Ramos (cell line): ENCODE measurements around the gene SMC1B.
"Not testable (repeated sequence)": the region's sequence is repeated elsewhere in the genome, so short reads cannot be mapped to it uniquely, and the experiment has no call there.

Experiments used
- in situ Hi-C: fragments of 300-500 bp; cut with MboI; formaldehyde crosslinking; loops from one replicate; pipeline ENCODE4 v1.14.3; 2022; ENCODE audit warnings: low sequenced_read_pairs; ENCODE audit not compliant: unreplicated experiment

The SMC1B gene, protein sequence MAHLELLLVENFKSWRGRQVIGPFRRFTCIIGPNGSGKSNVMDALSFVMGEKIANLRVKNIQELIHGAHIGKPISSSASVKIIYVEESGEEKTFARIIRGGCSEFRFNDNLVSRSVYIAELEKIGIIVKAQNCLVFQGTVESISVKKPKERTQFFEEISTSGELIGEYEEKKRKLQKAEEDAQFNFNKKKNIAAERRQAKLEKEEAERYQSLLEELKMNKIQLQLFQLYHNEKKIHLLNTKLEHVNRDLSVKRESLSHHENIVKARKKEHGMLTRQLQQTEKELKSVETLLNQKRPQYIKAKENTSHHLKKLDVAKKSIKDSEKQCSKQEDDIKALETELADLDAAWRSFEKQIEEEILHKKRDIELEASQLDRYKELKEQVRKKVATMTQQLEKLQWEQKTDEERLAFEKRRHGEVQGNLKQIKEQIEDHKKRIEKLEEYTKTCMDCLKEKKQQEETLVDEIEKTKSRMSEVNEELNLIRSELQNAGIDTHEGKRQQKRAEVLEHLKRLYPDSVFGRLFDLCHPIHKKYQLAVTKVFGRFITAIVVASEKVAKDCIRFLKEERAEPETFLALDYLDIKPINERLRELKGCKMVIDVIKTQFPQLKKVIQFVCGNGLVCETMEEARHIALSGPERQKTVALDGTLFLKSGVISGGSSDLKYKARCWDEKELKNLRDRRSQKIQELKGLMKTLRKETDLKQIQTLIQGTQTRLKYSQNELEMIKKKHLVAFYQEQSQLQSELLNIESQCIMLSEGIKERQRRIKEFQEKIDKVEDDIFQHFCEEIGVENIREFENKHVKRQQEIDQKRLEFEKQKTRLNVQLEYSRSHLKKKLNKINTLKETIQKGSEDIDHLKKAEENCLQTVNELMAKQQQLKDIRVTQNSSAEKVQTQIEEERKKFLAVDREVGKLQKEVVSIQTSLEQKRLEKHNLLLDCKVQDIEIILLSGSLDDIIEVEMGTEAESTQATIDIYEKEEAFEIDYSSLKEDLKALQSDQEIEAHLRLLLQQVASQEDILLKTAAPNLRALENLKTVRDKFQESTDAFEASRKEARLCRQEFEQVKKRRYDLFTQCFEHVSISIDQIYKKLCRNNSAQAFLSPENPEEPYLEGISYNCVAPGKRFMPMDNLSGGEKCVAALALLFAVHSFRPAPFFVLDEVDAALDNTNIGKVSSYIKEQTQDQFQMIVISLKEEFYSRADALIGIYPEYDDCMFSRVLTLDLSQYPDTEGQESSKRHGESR

DNA sequence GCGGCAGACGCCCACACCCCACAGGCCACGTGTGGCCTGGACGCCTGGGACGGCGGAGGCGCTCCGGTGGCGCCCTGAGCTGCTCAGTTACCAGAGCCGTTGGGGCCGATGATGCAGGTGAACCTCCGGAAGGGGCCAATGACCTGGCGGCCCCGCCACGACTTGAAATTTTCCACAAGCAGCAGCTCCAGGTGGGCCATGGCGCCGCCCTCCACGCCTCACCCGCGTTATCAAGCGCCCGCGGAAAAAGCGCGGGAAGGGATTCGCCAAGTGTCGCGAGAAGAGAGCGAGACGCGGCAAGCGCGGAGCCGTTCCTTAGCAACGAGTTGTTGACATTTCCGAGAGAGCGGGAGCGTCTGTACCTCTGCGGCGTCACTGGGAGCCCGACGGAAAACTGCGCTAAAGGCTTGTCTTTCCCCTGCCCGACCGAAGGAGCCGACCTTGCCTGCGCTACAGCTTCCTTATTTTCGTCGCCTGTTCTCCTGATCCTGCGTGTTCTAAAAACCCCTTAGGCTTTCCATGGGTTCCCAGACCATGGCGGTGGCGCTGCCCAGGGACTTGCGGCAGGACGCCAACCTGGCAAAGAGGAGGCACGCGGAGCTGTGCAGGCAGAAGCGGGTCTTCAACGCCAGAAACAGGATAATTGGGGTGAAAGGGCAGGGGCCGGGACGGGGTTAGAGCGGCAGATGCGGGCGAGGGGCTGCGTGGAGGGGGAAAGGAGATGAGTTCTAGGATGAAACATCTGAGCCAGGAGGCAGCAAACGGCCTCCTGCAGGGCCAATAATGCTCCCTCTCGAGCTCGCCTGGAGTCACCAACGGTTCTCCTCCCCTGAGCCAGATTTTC, at the start of gene SMC1B, which contains the start of gene RIBC2:
Gene SMC1B (minus strand): TSS at position 232 of the 844 bp plus-strand sequence. CDS start 32 bp downstream, at position 200.
Gene RIBC2 (plus strand): TSS at position 326 of the 844 bp plus-strand sequence. CDS start 194 bp downstream, at position 520.
- in situ Hi-C loops: no loop called here

DNA sequence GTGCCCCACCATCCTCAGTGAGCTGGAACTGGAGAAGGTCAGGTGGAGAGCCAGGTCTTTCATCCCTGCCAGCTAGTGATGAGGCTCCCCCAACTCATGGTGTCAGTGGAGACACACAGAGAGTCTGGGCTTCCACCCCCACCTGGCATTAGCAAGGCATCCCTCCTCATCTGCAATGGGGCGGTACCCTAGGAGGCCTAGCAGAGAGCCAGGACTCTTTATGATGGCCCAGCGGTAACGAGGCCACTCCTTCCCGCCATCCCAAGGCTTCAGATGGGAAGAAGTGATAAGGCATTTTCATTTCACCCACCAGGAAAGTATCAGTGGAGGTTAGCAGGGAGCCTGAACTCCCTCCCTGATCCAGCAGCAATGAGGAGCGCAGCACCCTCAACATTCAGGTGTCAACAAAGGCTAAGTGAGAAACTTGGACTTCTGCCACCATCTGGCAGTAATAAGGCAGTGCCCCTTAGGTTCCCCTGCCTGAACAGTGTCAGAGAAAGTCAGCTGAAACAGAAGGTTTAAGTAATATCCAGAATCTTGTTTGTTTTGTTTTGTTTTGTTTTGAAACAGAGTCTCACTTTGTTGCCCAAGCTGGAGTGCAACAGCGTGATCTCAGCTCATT, 48.7 kb upstream of the SMC1B start:
- in situ Hi-C loops: no loop called here

DNA sequence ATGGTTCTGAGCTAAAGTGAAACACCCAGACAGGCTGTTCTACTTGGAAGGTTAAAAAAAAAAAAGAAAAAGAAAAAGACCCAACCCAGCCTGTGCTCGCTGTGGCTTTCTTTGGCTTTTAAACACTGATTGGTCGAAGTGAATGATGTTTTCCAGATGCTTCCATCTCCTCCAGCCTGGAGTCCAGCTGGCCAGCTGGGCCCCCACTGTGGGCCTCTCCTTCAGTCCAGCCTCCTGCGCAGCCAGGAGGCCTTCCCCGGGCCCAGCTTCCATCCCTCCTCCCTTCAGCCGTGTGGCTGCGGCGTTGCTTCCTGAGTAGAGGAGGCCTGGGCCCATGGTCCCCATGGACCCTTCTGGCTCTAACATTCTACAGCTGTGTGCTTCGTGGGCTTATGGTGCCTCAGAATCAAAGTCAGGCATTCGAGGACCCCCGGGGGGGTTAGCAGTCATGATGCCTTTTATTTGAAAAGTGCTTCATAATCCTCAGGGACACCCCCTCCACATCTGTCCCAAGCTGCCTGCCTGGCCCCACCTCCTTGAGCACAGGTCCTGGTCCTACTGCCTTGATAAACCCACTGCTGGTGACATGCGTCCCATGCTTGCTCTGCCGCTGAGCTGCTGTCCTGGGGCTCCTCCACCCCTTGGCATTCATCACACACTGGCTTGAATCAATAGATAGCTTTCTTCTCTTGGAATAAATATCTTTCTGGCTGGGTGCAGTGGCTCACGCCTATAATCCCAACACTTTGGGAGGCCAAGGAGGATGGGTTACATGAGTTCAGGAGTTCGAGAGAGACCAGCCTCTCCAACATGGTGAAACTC, 47.1 kb upstream of the SMC1B start:
- in situ Hi-C loops: no loop called here

DNA sequence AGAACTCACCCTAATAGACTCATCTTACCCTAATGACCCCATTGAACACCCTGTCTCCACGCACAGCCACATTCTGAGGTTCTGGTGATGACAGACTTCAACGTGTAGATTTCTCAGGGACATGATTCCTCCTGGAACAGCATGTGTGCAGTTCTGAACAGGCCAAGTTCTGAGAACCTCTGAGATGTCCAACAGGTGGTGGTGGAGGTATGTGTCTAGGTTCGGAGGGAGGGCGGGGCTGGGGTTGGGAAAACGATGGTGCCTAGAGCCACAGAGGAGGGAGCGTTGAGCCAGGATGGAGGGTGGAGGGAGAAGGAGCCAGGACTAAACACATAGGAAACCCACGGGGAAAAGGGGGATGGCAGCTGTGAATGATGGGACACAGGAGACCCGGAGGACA, 45.8 kb upstream of the SMC1B start:
- in situ Hi-C loops: no loop called here

DNA sequence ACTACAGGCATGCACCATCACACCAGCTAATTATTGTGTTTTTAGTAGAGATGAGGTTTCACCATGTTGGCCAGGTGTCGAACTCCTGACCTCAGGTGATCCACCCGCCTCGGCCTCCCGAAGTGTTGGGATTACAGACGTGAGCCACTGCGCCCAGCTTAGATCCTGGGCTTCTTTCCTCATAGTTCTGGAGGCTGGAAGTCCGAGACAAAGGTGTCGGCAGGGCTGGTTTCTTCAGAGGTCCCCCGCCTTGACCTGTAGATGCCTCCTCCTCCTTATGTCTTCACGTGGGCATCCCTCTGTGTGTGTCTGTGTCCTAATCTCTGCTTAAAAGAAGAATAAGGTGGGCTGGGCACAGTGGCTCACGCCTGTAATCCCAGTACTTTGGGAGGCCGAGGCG, 45.1 kb upstream of the SMC1B start:
- in situ Hi-C loops: no loop called here

DNA sequence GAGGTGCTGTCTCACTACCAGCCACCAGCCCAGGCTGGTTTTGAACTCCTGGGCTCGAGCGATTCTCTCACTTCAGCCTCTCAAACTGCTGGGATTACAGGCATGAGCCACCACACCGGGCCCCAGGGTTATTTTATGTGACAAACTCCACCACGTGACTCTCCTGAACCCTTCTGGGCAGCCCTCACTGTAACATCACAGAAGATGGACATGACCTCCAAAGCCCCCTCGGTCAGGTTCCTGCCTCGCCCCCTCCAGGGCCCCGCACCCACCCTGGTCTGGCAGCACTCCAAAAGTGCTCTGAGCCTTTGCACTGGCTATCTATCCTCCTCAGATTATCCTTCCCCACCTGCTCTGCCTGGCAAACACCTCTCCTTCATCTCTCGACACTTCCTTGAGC, 43.4 kb upstream of the SMC1B start:
- in situ Hi-C loops: no loop called here

DNA sequence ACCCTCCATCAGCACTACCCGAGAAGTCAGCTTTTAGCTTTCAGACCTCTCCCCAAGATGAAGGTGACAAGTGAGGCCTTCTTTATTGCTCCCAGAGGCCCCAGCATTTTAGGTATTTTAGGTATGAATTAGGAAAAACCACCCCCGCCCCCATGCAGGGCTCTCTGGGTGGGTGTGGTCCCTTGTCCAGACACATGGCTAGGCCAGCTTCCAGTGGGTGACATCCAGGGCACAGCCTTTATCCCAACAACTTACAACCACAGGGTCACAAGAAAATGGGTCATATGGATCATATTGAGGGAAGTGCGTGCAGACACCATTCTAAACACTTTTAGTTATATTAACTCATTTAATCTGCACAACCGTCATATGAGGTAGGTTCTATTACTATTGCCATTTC, 42.2 kb upstream of the SMC1B start:
- in situ Hi-C loops: no loop called here

DNA sequence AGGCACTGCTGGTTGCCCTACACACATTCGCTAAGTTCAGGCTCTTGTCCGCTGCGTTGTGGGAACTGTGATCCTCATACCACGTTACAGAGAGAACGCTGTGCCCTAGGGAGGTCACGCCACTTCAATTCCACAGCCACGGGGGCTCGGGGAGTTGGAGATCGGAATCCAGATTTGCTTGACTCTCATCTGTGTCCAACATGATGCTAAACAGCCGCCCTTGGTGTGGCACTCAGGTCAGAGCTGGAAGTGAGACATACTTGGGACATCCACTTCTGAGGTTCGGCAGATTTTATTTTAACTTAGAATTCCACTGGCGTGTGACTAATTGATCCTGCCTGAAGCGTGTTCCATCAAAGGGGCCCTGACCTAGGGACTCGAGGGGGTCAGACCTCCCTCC, 41.8 kb upstream of the SMC1B start:
- in situ Hi-C loops: no loop called here

DNA sequence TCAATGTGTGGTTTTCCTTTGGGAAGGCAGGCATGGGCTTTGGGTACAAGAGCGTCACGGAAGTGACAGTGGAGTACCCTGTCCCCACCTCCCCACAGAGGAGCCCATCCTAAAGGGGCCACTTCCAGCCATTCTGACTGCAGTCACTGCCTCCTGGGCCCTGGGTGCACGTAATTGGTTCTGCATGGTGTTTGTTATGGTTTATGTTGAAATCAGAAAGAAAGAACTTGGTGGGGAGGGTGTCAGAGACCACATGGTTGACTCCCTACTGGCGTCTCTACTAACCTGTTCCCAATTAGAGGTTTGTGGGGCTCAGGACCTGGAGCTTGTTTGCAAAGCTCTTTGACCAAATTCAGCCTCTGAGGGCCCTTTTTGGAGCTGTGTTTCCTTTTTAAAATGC, 40.9 kb upstream of the SMC1B start:
- in situ Hi-C loops: no loop called here

DNA sequence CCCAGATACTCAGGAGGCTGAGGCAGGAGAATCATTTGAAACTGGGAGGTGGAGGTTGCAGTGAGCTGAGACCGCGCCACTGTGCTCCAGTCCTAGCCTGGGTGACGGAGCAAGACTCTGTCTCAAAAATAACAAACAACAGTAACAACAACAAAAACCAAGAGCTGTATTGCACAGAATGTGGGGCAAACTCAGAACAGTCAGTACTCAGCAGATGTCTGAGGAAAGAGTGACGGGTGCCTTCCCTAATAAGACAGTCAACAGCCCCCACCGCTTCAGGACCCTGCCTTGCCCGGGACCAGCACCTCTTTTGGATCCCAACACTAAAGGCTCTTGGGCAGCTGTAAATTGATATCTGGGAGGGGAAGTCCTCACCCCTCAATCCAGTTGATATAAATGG, 40.4 kb upstream of the SMC1B start:
- in situ Hi-C loops: no loop called here

DNA sequence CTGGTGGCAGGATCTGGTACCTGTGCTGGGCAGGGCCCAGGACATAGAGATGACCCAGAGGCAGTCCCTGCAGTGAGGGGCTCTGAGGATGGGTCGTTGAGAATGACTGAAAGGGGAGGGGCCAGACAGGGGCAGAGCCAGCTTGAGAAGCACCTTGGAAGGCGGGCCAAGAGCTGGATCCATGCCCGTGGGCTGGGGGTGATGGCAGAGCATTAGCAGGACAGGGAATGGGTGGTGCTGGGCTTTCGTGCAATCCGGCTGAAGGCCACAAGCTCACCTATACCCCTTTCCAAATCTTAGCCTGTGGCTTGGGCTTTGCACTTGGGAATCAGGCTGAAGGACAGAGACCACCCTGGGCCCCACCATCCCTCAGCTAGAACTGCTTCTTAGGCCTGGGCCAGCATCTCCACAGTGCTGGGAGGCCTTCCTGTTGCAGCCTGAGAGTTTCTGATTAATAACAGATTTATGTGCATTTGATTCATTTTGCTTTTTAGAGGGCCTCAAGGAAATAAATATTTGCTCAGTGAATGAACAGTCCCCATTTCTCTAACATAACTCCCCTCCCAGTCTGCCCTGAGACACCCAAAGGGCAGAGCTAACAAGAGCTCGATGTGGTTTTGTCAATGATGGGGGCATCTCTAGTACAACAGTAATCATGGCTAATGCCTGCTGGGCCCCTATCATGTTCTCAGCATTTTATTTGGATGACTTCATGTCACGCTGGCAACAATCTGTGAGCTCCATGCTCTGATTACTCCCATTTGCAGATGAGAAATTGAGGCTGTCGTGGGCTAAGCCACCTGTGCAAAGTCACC, 39.4 kb upstream of the SMC1B start:
- in situ Hi-C loops: no loop called here

DNA sequence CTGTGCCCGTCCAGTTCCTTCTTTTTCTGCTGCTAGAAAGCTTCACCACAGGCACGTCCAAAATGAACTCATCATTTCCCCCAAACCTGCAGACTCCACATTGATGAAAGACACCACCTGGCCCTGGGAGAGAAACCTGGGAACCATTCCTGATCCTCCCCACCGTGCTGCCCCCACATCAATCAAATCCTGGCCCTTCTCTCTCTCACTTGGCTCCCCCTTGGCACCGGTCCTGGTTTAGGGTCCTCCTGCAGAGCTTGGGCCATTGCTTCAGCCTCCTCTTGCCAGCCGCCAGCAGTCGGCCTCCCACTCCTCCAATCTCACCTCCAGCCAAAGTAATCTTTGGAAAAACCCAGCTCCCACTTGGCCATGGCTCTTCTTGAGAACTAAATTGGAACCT, 38.6 kb upstream of the SMC1B start:
- in situ Hi-C loops: no loop called here

DNA sequence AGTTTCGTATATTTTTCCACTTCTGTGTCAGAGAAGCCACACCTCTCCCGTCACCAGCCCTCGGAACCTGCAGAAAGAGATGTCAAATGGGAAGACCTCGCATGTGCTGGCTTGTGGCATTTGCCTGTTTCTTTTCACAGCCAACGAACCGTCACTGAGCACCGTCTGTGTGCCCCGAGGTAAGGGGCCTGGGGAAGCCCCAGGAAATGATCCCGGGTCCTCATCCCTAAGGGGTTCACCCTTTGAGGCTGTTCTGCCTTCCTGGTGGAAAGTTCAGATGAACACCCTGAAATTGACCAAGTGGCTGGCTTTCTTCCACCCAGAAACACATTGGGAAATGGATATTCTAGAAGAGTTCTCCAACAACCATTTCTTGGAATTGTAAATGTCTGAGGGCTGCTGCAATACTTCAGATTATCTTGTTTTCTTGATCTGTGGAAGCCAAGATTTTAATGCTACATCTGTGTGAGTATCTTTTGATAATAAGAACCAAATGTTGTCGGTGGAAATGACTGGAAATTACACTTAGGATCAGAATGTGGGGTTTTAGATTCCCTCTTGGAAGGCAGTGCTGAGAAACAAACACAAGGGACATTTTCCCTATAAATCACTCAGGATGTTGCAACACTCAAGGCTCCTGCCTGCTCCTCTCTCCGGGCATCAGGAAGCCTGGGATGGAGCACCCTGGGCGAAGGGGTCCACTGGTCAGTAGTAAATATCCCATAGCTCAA, 37.7 kb upstream of the SMC1B start:
- in situ Hi-C loops: no loop called here

DNA sequence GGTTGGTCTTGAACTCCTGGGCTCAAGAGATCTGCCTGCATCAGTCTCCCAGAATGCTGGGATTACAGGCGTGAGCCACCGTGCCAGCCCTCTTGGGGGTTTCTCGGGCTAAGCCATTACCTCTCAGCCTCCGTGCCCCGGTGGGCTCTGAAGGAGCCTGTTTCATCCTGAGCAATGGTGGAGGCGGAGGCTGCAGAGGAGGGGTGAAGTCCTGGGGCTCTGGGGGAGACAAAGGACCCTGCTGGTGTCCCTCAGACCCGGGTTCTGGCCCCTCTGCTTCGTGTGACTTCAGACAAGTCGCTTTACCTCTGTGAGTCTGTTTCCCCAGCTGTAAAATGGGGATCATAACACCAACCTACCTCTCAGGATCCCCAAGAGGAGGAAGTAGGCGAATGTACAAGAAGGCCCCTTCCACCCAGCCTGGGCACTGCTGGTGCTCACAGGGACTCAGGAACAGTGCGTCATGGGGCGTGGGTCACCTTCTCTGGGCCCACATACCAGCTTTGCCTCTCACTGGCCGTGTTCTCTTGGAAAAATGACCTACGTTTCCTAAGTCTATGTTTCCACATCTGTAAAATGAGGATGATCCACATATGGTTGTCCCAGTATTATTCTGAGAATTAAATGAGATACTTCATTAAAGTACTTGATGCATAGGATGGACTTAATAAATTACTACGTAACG, 36.8 kb upstream of the SMC1B start:
- in situ Hi-C loops: no loop called here

DNA sequence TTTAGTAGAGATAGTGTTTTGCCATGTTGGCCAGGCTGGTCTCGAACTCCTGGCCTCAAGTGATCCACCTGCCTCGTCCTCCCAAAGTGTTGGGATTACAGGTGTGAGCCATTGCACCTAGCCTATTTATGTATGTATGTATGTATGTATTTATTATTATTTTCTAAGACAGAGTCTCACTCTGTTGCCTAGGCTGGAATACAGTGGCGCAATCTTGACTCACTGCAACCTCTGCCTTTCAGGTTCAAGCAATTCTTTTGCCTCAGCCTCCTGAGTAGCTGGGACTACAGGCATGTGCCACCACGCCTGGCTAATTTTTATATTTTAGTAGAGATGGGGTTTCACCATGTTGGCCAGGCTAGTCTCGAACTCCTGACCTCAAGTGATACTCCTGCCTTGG, 36.0 kb upstream of the SMC1B start:
- in situ Hi-C loops: not testable (repeated sequence)

DNA sequence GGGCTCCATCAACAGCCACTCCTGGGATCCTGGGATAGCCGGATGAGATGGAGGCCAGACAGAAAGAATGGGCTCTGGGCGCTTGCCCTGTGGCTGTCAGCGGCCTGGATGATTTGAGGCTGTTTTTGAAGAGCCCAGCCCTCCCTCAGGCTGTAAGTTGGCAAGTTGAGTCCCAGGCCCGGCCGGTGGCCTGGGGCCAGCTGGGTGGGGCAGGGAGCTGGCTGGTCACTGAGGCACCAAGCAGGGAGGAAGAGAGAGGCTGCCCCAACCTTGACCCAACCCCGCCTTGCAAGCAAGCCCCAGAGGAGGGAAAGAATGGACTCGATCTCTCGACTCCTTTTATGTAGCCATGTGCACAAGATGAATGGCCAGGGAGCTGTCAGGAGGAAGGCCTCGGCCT, 35.0 kb upstream of the SMC1B start:
- in situ Hi-C loops: no loop called here
